GM08714 (cell line): ENCODE data around the gene TDRD10.

ENCODE experiments used
- H3K4me3 ChIP-seq: fragments of 200-500 bp; sonication (Bioruptor generic); 2 replicates; pipeline ENCODE4 v1.5.1; 2014; ENCODE audit warnings: mild to moderate bottlenecking, low read length, inconsistent platforms
- ZNF274 ChIP-seq: IDR thresholded peaks from 2 replicates; pipeline ENCODE4 v1.6.1; 2012; ENCODE audit warnings: mild to moderate bottlenecking, low read depth, low read length

The TDRD10 gene, protein sequence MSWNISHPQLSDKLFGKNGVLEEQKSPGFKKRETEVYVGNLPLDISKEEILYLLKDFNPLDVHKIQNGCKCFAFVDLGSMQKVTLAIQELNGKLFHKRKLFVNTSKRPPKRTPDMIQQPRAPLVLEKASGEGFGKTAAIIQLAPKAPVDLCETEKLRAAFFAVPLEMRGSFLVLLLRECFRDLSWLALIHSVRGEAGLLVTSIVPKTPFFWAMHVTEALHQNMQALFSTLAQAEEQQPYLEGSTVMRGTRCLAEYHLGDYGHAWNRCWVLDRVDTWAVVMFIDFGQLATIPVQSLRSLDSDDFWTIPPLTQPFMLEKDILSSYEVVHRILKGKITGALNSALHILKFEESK

DNA sequence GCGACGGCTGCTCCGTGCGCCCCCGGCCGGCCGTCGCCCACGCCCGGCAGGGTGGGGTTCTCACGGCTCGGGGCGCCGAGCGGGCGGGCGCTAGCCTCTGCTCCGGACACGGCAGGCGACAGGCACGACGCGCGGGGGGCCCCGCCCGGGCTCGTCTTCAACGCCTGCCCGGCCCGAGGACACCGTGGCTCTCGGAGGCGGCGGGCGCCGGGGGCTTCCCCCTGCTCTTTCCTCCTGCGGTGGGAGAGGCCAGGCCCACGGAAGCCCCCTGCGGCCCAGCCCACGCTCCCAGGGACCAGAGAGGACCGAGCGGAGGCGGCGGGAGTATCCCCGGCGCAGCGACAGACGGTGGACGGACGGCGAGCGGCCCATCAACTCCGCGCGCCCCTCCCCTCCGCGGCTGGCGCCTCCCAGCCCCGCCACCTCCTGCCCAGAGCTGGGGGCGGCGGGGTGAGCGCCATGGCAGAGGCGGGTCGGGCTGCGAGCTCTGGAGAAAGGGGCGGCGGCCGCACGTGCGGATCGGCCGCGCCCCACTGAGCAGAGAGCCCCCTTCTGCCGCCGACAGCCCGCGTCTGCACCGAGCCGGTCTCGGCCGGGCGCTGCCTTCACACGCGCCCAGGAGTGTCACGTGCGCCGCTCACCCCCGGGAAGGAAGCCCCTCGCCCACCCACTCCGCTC is at the start of gene TDRD10, which contains the start of gene SHE:
TDRD10 (plus strand) TSS at position 154 of the 678 bp plus-strand sequence. CDS start 4,685 bp downstream, outside the sequence.
SHE (minus strand) TSS at position 347 of the 678 bp plus-strand sequence. CDS start 386 bp downstream, outside the sequence.
- no peak for TF ChIP-seq ZNF274
- H3K4me3 ChIP-seq: no peak within 1 kb of the TSS

DNA sequence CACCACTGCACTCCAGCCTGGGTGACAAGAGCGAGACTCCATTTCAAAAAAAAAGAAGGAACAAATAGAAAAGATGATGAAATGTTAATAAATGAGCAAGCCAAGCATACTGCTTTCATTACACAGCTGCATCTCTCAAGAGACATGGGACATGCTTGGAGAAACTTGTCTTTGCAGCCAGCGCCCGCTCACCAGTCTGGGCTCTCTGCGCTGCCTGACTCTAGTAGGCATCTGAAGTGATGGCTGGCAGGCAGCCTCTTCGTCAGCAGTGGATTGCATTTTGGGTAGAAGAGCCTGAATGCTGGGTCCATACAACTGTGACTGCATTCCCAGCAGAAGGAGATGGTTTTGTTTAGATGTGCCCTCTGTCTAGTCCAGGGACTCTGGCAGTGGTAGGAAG is 48.9 kb upstream of the TDRD10 start:
- TF ChIP-seq ZNF274: no peak
- no peak overlapping the region for H3K4me3 ChIP-seq

DNA sequence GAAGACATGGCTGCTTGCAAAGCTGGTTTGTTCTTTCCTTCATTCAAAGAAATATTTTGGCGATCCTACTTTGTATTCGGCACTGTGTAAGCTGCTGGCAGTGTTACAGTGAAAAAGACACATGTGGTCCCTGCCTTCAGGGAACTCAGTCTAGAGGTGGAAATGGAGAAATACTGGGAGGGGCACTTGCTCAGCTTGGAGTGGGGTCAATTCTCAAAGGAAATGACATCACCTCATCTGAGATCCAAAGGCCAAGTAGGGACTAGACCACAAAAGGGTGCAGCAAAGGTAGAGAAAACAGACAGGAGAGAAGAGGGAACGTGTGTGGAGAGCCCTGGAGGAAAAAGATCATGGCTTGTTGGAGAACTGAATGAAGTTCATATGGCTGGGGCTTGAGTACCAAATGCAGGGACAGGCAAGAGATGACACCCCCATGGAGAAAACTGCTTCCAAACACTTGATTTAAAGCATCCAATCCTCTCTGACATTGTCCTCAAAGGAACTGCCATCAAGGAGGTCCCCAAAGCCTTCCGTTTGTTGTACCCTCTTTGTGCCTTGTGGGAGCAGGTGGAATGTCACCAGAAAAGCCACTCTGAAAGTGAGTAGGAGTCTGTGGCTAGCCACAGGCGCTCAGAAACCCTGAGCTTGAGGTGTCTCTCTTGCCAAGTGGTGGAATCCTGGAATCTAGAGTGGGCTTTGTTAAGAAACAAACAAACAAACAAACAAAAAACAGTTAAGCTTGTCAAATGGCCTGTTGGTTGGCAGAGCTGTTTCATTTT is 48.3 kb upstream of the TDRD10 start:
- H3K4me3 ChIP-seq: no peak overlapping the region
- no peak for TF ChIP-seq ZNF274

DNA sequence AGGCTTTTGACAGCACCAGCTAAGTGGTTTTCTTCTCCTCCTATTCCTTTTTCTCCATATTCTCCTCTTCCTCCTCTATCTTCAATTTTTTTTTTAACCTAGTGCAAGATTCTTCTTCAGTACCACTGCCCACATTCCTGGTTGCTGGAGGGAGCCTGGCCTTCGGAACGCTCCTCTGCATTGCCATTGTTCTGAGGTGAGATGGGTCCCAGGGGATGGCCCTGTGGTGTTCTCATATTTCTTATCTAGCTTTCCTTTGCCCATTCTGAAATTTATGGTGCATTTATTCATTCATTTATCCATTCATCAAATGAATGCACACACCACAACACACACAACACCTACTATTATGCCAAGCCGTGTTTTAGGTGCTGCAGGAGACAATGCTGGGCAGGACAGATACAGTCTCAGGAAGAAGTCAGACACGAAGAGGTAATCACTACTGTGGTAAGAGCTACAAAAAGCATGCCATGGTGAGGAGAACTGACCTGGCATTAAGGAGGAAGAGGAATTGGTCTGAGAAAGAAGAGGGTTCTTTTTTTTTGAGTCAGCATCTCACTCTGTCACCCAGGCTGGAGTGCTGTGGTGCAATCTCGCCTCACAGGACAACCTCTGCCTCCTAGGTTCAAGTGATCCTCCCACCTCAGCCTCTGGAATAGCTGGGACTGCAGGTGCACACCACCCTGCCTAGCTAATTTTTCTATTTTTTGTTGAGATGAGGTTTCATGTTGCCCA is 47.5 kb upstream of the TDRD10 start:
- TF ChIP-seq ZNF274: no peak
- H3K4me3 ChIP-seq: no peak overlapping the region

DNA sequence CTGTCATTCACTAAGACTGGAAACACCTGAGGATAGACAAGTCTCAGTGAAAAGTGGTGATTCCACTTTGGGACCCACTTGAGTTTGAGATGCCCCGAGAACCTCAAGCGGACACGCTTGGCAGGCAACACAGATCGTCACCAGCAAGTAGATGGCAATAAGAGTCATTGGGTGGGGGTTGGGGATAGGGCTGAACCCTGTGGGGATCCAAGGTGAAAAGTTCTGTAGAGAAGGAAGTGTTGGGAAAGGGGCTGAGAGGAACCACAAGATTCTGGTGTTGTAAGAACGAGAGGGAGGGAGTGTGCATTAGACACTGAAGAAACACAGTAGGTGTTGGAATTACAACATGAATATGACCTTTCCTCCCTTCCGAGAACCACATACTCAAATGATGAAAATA is 45.4 kb upstream of the TDRD10 start:
- H3K4me3 ChIP-seq: no peak overlapping the region
- no peak for TF ChIP-seq ZNF274

DNA sequence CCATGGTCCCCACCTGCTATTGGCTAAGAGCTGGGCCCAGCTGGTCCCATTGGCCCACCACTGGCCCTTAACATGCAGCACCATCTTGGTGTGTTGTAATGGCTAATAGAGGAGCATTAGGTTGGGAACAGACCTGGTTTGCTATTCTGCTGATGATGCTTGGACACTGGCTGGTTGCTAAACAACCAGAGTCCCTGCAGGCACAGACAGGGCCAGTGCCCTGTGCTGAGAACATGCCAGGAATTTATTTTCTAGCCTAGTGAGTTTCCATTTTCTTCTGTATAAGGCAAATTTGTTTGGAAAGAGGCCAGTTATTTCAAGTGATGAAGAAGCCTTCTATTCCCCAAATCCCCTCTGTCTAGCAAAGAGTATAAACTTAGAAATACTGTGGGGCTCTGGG is 42.9 kb upstream of the TDRD10 start:
- no peak overlapping the region for H3K4me3 ChIP-seq
- no peak for TF ChIP-seq ZNF274

DNA sequence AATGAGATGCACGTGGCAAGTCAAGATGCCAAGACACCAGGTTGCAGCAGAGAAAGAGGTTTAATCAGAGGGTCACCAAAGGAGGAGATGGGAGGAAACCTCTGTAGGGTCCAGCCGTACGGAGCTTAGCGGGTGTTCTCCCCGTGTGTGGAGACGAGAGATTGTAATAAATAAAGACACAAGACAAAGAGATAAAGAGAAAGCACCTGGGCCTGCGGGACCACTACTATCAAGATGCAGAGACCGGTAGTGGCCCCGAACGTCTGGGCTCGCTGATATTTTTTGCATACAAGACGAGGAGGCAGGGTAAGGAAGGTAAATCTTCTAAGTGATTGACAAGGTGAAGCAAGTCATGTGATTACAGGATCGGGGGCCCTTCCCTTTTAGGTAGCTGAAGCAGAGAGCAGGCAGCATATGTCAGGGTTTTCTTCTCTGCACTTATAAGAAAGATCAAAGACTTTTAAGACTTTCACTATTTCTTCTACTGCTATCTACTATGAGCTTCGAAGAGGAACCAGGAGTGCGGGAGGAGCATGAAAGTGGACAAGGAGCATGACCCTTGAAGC is 41.2 kb upstream of the TDRD10 start:
- no peak overlapping the region for H3K4me3 ChIP-seq
- no peak for TF ChIP-seq ZNF274

DNA sequence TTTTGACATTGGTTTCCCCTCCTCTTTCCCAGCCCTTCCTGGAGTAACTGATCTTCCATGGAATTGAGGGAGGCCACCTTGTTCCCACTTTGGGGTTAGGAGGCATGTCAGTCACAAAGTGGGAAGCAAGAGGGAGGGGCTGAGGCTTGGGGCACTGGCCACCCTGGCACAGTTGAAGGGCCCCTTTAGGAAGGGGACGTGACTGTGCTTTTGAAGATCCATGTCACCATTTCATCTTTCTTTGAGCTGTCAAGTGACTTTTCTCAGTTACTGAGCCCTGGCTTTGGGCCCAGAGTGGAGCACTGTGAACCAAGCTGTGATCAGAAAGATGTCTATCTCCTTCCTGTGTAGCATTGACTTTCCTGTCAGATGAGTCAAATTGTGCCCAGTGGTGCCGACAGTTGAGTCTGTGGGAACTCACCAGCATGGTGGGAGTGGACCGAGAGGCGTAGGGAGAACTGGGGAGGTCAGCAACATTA is 38.5 kb upstream of the TDRD10 start:
- no peak overlapping the region for H3K4me3 ChIP-seq
- no peak for TF ChIP-seq ZNF274

DNA sequence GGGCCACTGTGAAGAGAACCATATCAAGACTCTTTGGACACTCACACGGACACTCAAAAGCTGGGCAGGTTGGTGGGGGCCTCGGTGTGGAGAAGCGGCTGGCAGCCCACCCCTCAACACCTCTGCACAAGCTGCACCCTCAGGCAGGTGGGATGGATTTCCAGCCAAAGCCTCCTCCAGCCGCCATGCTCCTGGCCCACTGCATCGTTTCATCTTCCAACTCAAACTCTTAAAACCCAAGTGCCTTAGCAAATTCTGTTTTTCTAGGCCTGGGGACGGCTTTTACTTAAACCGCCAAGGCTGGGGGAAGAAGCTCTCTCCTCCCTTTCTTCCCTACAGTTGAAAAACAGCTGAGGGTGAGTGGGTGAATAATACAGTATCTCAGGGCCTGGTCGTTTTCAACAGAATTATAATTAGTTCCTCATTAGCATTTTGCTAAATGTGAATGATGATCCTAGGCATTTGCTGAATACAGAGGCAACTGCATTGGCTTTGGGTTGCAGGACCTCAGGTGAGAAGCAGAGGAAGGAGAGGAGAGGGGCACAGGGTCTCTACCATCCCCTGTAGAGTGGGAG is 36.3 kb upstream of the TDRD10 start:
- no peak overlapping the region for H3K4me3 ChIP-seq
- TF ChIP-seq ZNF274: no peak

DNA sequence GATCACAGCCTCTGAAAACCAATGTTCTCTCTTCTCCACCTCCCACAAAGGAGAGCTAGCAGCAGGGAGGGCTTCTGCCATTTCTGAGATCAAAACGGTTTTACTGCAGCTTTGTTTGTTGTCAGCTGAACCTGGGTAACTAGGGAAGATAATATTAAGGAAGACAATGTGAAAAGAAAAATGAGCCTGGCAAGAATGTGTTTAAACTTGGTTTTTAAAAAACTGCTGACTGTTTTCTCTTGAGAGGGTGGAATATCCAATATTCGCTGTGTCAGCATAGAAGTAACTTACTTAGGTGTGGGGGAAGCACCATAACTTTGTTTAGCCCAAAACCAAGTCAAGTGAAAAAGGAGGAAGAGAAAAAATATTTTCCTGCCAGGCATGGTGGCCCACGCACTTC is 35.8 kb upstream of the TDRD10 start:
- no peak overlapping the region for H3K4me3 ChIP-seq
- no peak for TF ChIP-seq ZNF274

DNA sequence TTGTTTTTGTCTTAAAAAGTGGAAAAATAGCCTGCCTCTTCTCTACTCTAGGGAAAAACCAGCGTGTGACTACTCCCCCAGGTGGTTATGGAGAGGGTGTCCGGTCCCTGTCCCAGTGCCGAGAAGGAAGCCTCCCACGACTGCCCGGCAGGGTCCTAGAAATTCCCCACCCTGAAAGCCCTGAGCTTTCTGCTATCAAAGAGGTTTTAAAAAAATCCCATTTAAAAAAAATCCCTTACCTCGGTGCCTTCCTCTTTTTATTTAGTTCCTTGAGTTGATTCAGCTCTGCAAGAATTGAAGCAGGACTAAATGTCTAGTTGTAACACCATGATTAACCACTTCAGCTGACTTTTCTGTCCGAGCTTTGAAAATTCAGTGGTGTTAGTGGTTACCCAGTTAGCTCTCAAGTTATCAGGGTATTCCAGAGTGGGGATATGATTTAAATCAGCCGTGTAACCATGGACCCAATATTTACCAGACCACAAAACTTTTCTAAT is 35.0 kb upstream of the TDRD10 start:
- no peak overlapping the region for H3K4me3 ChIP-seq
- no peak for TF ChIP-seq ZNF274

DNA sequence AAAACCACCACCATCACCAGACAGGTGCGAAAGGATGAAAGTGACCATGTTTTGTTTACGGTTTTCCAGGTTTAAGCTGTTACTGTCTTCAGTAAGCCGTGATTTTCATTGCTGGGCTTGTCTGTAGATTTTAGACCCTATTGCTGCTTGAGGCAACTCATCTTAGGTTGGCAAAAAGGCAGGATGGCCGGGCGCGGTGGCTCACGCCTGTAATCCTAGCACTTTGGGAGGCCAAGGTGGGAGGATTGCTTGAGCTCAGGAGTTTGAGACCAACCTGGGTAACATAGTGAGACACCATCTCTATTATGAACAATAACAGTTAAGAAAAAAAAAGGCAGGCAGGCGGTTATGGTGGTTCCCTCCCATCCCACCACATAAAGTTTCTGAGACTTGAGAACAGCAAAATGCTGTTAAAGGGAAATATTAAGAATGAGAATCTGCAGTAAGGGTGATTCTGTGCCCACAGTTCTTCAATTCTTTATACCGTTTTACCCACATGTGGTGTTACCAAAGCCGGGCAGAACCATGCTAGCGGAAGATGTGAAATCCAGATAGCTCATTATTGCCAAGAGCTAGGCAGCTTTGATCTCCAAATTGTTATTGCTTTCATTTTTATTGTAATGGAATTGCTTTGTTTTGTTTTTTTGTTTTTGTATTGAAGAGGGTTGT is 34.5 kb upstream of the TDRD10 start:
- no peak overlapping the region for H3K4me3 ChIP-seq
- no peak for TF ChIP-seq ZNF274
